Mammary epithelial cell (primary cell): ENCODE data around the gene CWC27.

Source experiments
- EZH2 ChIP-seq: IDR thresholded peaks from 2 replicates; pipeline ENCODE4 v1.6.1; 2012; ENCODE audit warnings: low read length, inconsistent platforms, borderline replicate concordance
- TF ChIP-seq, protein P1 (sequence below), 2 donors: IDR thresholded peaks in 1 of 2; conservative IDR thresholded peaks in 1 of 2; 2 replicates each; pipeline ENCODE4 v1.5.1; 2011 to 2012; ENCODE audit warnings: inconsistent platforms in 2 of 2, low read length in 2 of 2, mild to moderate bottlenecking in 2 of 2, control low read depth in 1 of 2, low read depth in 1 of 2; ENCODE audit not compliant: insufficient read depth in 1 of 2; ENCODE audit errors: extremely low read depth in 1 of 2

DNA sequence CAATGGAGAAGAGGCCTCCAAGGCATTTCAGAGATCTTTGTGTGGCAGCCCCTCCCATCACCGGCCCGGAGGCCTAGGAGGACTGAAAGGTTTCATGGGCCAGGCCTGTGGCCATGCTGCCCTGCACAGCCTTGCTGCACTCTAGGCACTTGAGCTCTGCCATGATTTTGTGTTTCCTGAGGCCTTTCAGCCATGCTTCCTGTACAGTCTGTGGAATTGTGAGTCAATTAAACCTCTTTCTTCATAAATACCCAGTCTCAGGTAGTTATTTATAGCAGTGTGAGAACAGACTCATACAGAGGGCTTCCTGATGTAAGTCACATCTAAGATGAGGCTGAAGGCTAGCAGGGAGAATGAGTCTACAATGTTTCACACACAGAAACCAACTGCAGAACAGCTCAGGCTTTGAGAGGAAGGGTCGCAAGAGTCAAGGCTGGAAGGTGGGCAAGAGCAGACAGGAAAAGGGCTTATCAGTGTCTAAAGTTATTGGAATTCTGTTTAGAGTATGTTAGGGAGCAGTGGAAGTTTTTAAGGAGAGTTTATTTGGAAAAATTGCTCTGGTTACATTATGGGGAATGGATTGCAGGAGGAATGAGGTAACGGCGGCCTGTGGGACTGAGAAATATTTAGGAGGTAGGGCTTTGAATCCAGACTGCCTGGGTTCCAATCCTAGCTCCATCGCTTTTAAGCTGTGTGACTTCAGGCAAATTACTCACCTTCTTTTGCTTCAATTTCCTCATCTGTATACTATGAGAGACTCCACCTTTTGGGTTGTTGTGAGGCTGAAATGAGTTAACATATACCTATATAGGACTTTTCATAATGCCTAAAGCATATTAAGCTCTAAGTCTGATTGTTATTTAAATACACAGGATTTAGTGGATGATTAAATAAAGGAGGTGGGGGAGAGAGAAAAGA is 291.2 kb downstream of the CWC27 start:
- TF ChIP-seq, protein P1, sequence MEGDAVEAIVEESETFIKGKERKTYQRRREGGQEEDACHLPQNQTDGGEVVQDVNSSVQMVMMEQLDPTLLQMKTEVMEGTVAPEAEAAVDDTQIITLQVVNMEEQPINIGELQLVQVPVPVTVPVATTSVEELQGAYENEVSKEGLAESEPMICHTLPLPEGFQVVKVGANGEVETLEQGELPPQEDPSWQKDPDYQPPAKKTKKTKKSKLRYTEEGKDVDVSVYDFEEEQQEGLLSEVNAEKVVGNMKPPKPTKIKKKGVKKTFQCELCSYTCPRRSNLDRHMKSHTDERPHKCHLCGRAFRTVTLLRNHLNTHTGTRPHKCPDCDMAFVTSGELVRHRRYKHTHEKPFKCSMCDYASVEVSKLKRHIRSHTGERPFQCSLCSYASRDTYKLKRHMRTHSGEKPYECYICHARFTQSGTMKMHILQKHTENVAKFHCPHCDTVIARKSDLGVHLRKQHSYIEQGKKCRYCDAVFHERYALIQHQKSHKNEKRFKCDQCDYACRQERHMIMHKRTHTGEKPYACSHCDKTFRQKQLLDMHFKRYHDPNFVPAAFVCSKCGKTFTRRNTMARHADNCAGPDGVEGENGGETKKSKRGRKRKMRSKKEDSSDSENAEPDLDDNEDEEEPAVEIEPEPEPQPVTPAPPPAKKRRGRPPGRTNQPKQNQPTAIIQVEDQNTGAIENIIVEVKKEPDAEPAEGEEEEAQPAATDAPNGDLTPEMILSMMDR (conservative IDR thresholded peaks at IDR 0.05 in 1 of 2, IDR thresholded peaks at IDR 0.05 in 1 of 2; ENCODE audit: extremely low read depth in 1 of 2, insufficient read depth in 1 of 2, low read depth in 1 of 2, low read length in 2 of 2), result no peak
- TF ChIP-seq EZH2, result no peak
